ENCODE measurements around the gene CCDC157.

- no peak for TF ChIP-seq POLR2AphosphoS5 (IDR thresholded peaks at IDR 0.05; ENCODE audit: borderline replicate concordance, low read depth, low read length)
- no peak for TF ChIP-seq EZH2 (IDR thresholded peaks at IDR 0.05)
These were observed 25.5 kb downstream of the CCDC157 start for GRCh38 chr22:30382340-30382739.
